Stimulated activated CD4-positive, alpha-beta T cell treated with anti-CD3 and anti-CD28 coated beads, Interleukin-4, amount 100 ng/mL, for 48 hours (primary cell): ENCODE results near the gene CSNK2A1.
"Not testable (repeated sequence)": the region's sequence is repeated elsewhere in the genome, so short reads cannot be mapped to it uniquely, and the experiment has no call there.

Experiments
- DNase-seq, 2 donors: peaks; one replicate each; pipeline ENCODE4 v3.0.0-alpha.2; 2020; ENCODE audit warnings: low read depth in 2 of 2

Gene CSNK2A1

GRCh38 chr20:458776-459175 lies 84.8 kb downstream of the CSNK2A1 start:
- DNase-seq = no peak

GRCh38 chr20:454951-455350 lies 88.6 kb downstream of the CSNK2A1 start:
- DNase-seq = no peak

- DNase-seq = not testable (repeated sequence)
These were observed 91.6 kb downstream of the CSNK2A1 start for GRCh38 chr20:452021-452420.

- no peak for DNase-seq
These were observed 97.9 kb downstream of the CSNK2A1 start for GRCh38 chr20:445514-446336.

GRCh38 chr20:444862-445426 lies 98.6 kb downstream of the CSNK2A1 start:
- no peak for DNase-seq

- DNase-seq = no peak
These were observed 99.5 kb downstream of the CSNK2A1 start for GRCh38 chr20:444117-444516.

GRCh38 chr20:443223-443775 lies 100.3 kb downstream of the CSNK2A1 start:
- no peak for DNase-seq

- DNase-seq = no peak
These were observed 103.0 kb downstream of the CSNK2A1 start for GRCh38 chr20:440636-441035.

GRCh38 chr20:440148-440547 lies 103.4 kb downstream of the CSNK2A1 start:
- no peak for DNase-seq

GRCh38 chr20:438571-439469 lies 104.8 kb downstream of the CSNK2A1 start:
- peak in 1 of 2 donors; percentile 20 for DNase-seq

- no peak for DNase-seq
These were observed 105.7 kb downstream of the CSNK2A1 start for GRCh38 chr20:437787-438486.

GRCh38 chr20:436476-436875 lies 107.1 kb downstream of the CSNK2A1 start:
- no peak for DNase-seq

GRCh38 chr20:435558-435957 lies 108.0 kb downstream of the CSNK2A1 start:
- DNase-seq = no peak

GRCh38 chr20:434661-435419 lies 108.8 kb downstream of the CSNK2A1 start:
- DNase-seq = no peak

GRCh38 chr20:434221-434620 lies 109.4 kb downstream of the CSNK2A1 start:
- no peak for DNase-seq

GRCh38 chr20:433300-433975 lies 110.2 kb downstream of the CSNK2A1 start:
- DNase-seq = peak; percentile 35 to 62

- no peak for DNase-seq
These were observed 110.8 kb downstream of the CSNK2A1 start for GRCh38 chr20:432677-433299.

GRCh38 chr20:432208-432607 lies 111.4 kb downstream of the CSNK2A1 start:
- DNase-seq = no peak

- DNase-seq = no peak
These were observed 112.3 kb downstream of the CSNK2A1 start for GRCh38 chr20:431012-431904.
